Thymus (tissue), 11 donors: ENCODE data around the gene DCP2. TPM values are rescaled to one million over a fixed set of nuclear protein-coding genes. Genes with fewer than 3 reads are reported as not detected.

Source experiments
- DNase-seq, 9 donors: peaks; one replicate each; pipeline ENCODE4 v3.0.0-alpha.2; 2013; ENCODE audit warnings: low spot score in 9 of 9, low read depth in 6 of 9, missing footprints in 1 of 9
- H3K27ac ChIP-seq, 2 donors: one replicate each; pipeline ENCODE4 v1.5.1; 2013; ENCODE audit warnings: control low read depth in 1 of 2, low read depth in 1 of 2, low read length in 1 of 2, mild to moderate bottlenecking in 1 of 2, moderate library complexity in 1 of 2
- H3K27me3 ChIP-seq, 2 donors: one replicate each; pipeline ENCODE4 v1.5.1; 2013; ENCODE audit warnings: low read length in 1 of 2; ENCODE audit not compliant: control insufficient read depth in 2 of 2, insufficient read depth in 1 of 2
- H3K36me3 ChIP-seq, 2 donors: one replicate each; pipeline ENCODE4 v1.5.1; 2013; ENCODE audit warnings: low read length in 1 of 2, mild to moderate bottlenecking in 1 of 2, moderate library complexity in 1 of 2; ENCODE audit not compliant: control insufficient read depth in 2 of 2, insufficient read depth in 2 of 2
- H3K4me1 ChIP-seq, 2 donors: one replicate each; pipeline ENCODE4 v1.5.1; 2013; ENCODE audit warnings: low read length in 2 of 2; ENCODE audit not compliant: control insufficient read depth in 2 of 2, insufficient read depth in 2 of 2
- H3K4me3 ChIP-seq, 2 donors: one replicate each; pipeline ENCODE4 v1.5.1; 2013; ENCODE audit warnings: low read length in 2 of 2, control low read depth in 1 of 2, mild to moderate bottlenecking in 1 of 2
- H3K9me3 ChIP-seq, 2 donors: one replicate each; pipeline ENCODE4 v1.5.1; 2013; ENCODE audit warnings: low read length in 1 of 2, mild to moderate bottlenecking in 1 of 2; ENCODE audit not compliant: control insufficient read depth in 2 of 2, insufficient read depth in 1 of 2
- WGBS: extraction: QIAGEN DNeasy Blood & Tissue Kit; methylation state at CpG from one replicate; pipeline ENCODE4 v1.1.7; 2013; 5-methylcytosine and 5-hydroxymethylcytosine counted together
- polyA plus RNA-seq: library from polyadenylated mRNA; stranded (reverse); fragments of 200-250 nt; gene quantifications from one replicate; pipeline ENCODE4 v1.2.3, GENCODE V29; 2013
- total RNA-seq: library from RNA; stranded (reverse); fragments of 120-200 nt; gene quantifications from one replicate; pipeline ENCODE4 v1.2.4, GENCODE V29; 2013
- donor health status: healthy.

DCP2 gene
- total and polyA plus RNA-seq, 2 donors = 36.3 to 79.3 TPM

- Histone ChIP-seq H3K9me3 (no peaks in the 10 kb centered on the region), H3K27ac (no peak overlapping the region), H3K4me1 (peaks cover 4 to 11% of the 10 kb centered on the region in 2 donors), H3K4me3 (no peak overlapping the region), H3K36me3 (no peaks in the 10 kb centered on the region), H3K27me3 (no peaks in the 10 kb centered on the region)
- DNase-seq = no peak
- WGBS = 98% methylated on average over 1 of the region's 1 CpG
Measured at GRCh38 chr5:112974901-112975300, 1.7 kb upstream of the DCP2 start.

- WGBS = 42% methylated on average over 11 of the region's 11 CpGs
- DNase-seq = peak in 1 of 9 donors; percentile 8
- Histone ChIP-seq H3K36me3 (no peaks in the 10 kb centered on the region), H3K4me3 (peak overlapping the region; percentile 86 to 92), H3K9me3 (no peaks in the 10 kb centered on the region), H3K4me1 (peaks cover 4 to 11% of the 10 kb centered on the region in 2 donors), H3K27ac (peak overlapping the region; percentile 87 to 96), H3K27me3 (no peaks in the 10 kb centered on the region)
Measured at GRCh38 chr5:112975721-112976431, 722 bp upstream of the DCP2 start.

GRCh38 chr5:112977440-112977861, 853 bp downstream of the DCP2 start:
- H3K27me3 ChIP-seq = no peaks in the 10 kb centered on the region
- DNase-seq = peak in 2 of 9 donors; percentile 13 to 28
- peak overlapping the region; percentile 86 to 92 for H3K4me3 ChIP-seq
- H3K36me3 ChIP-seq = peaks cover 3% of the 10 kb centered on the region in 2 donors
- no peaks in the 10 kb centered on the region for H3K9me3 ChIP-seq
- peaks cover 4 to 11% of the 10 kb centered on the region in 2 donors for H3K4me1 ChIP-seq
- 1% methylated on average over 16 of the region's 16 CpGs for WGBS
- peak overlapping the region; percentile 96 to 97 for H3K27ac ChIP-seq

- 63% methylated on average over 2 of the region's 2 CpGs for WGBS
- Histone ChIP-seq H3K36me3 (peaks cover 3 to 12% of the 10 kb centered on the region in 2 donors), H3K27me3 (no peaks in the 10 kb centered on the region), H3K4me1 (peaks cover 4 to 11% of the 10 kb centered on the region in 2 donors), H3K4me3 (no peak overlapping the region), H3K27ac (no peak overlapping the region), H3K9me3 (no peaks in the 10 kb centered on the region)
- DNase-seq = no peak
Measured at GRCh38 chr5:112978836-112979235, 2.2 kb downstream of the DCP2 start.

GRCh38 chr5:112979723-112980122, 3.1 kb downstream of the DCP2 start:
- no peak for DNase-seq
- Histone ChIP-seq H3K27ac (no peak overlapping the region), H3K9me3 (no peaks in the 10 kb centered on the region), H3K4me3 (no peak overlapping the region), H3K27me3 (no peaks in the 10 kb centered on the region), H3K4me1 (peaks cover 4 to 11% of the 10 kb centered on the region in 2 donors), H3K36me3 (peaks cover 3 to 12% of the 10 kb centered on the region in 2 donors)
- 77% methylated on average over 3 of the region's 3 CpGs for WGBS

- Histone ChIP-seq H3K9me3 (no peaks in the 10 kb centered on the region), H3K36me3 (peaks cover 9 to 29% of the 10 kb centered on the region in 2 donors), H3K4me3 (no peak overlapping the region), H3K27me3 (no peaks in the 10 kb centered on the region), H3K4me1 (no peaks in the 10 kb centered on the region), H3K27ac (no peak overlapping the region)
- no peak for DNase-seq
- WGBS = 98% methylated on average over 2 of the region's 2 CpGs
Measured at GRCh38 chr5:112983363-112983762, 6.8 kb downstream of the DCP2 start.

- no peak for DNase-seq
- Histone ChIP-seq H3K27ac (no peak overlapping the region), H3K4me1 (no peaks in the 10 kb centered on the region), H3K9me3 (no peaks in the 10 kb centered on the region), H3K36me3 (peaks cover 9 to 33% of the 10 kb centered on the region in 2 donors), H3K27me3 (no peaks in the 10 kb centered on the region), H3K4me3 (no peak overlapping the region)
- 94% methylated on average over 4 of the region's 4 CpGs for WGBS
Measured at GRCh38 chr5:112986224-112986623, 9.6 kb downstream of the DCP2 start.

GRCh38 chr5:112995764-112996618, 19.4 kb downstream of the DCP2 start:
- DNase-seq = peak in 8 of 9 donors; percentile 54 to 84 (median 72)
- Histone ChIP-seq H3K9me3 (no peaks in the 10 kb centered on the region), H3K27ac (no peak overlapping the region), H3K4me1 (no peaks in the 10 kb centered on the region), H3K27me3 (no peaks in the 10 kb centered on the region), H3K36me3 (peaks cover 12 to 52% of the 10 kb centered on the region in 2 donors), H3K4me3 (no peak overlapping the region)
- 34% methylated on average over 7 of the region's 7 CpGs for WGBS

GRCh38 chr5:112996830-112997374, 20.3 kb downstream of the DCP2 start:
- Histone ChIP-seq H3K36me3 (peaks cover 12 to 60% of the 10 kb centered on the region in 2 donors), H3K4me1 (no peaks in the 10 kb centered on the region), H3K27me3 (no peaks in the 10 kb centered on the region), H3K4me3 (no peak overlapping the region), H3K9me3 (no peaks in the 10 kb centered on the region), H3K27ac (no peak overlapping the region)
- 91% methylated on average over 4 of the region's 4 CpGs for WGBS
- DNase-seq = no peak
